ENCODE results near the gene C1orf159. TPM values are rescaled to one million over a fixed set of nuclear protein-coding genes. Genes with fewer than 3 reads are reported as not detected.

Gene C1orf159
- total and polyA plus RNA-seq, 2 of the 8 experiments (the other 6 are each of a cell fraction or from before 2014, with no cell fraction given) = 10.0 to 10.9 TPM

GRCh38 chr1:1048765-1049164, 67.1 kb downstream of the C1orf159 start:
- Histone ChIP-seq H3K56ac (replicated peaks; ENCODE audit: insufficient read length, low read depth, low read length) (no peak overlapping the region), H3K4me1 (replicated peaks in 1 of 4; ENCODE audit: control insufficient read depth in 3 of 4, insufficient read depth in 4 of 4, low read length in 3 of 4) (no peaks in the 10 kb centered on the region), H3K79me2 (ENCODE audit: control insufficient read depth in 1 of 2, insufficient read depth in 2 of 2, low read length in 2 of 2) (no peaks in the 10 kb centered on the region), H2AFZ (ENCODE audit: low read length) (no peak overlapping the region), H3K4me2 (ENCODE audit: insufficient read depth in 1 of 2, low read depth in 2 of 2, low read length in 2 of 2) (no peak overlapping the region), H3K27me3 (replicated peaks in 1 of 4; ENCODE audit: control insufficient read depth in 3 of 4, extremely low read depth in 1 of 4, insufficient read depth in 3 of 4, low read length in 3 of 4) (no peaks in the 10 kb centered on the region), H4K20me1 (replicated peaks in 1 of 2; ENCODE audit: control insufficient read depth in 1 of 2, insufficient read depth in 2 of 2, low read length in 2 of 2) (peaks cover 2 to 17% of the 10 kb centered on the region in 2 experiments), H3K36me3 (ENCODE audit: control insufficient read depth in 2 of 4, insufficient read depth in 4 of 4, low read length in 3 of 4) (peaks cover 8 to 83% (median 44%) of the 10 kb centered on the region in 4 experiments), H3K23me2 (ENCODE audit: low read depth, low read length) (no peaks in the 10 kb centered on the region), H4K8ac (ENCODE audit: extremely low read depth, insufficient read depth, low read length) (no peak overlapping the region), H3K79me1 (ENCODE audit: low read depth, low read length) (peaks cover 7% of the 10 kb centered on the region), H4K5ac (ENCODE audit: insufficient read length, low read depth, low read length) (no peak overlapping the region), H2AK5ac (ENCODE audit: low read depth, low read length) (no peak overlapping the region), H3K4ac (replicated peaks; ENCODE audit: insufficient read length, low read depth, low read length) (no peak overlapping the region), H3K23ac (ENCODE audit: insufficient read length) (no peak overlapping the region), H2BK15ac (ENCODE audit: low read length) (no peak overlapping the region), H2BK20ac (ENCODE audit: low read length) (no peak overlapping the region), H2BK120ac (replicated peaks; ENCODE audit: low read depth, low read length) (no peak overlapping the region), H3K18ac (ENCODE audit: extremely low read depth, low read length) (no peak overlapping the region), H4K91ac (replicated peaks; ENCODE audit: insufficient read length, low read length) (no peak overlapping the region), H3K27ac (ENCODE audit: low read depth, low read length) (no peak overlapping the region), H3K9me3 (ENCODE audit: insufficient read depth in 2 of 2, low read depth in 1 of 2, low read length in 1 of 2) (no peaks in the 10 kb centered on the region), H3K9ac (replicated peaks in 1 of 4; ENCODE audit: extremely low read depth in 1 of 4, low read depth in 3 of 4, low read length in 3 of 4) (no peak overlapping the region), H3K14ac (ENCODE audit: insufficient read length) (no peak overlapping the region), H3K4me3 (ENCODE audit: extremely low read depth in 1 of 4, insufficient read depth in 2 of 4, low read depth in 3 of 4, low read length in 4 of 4) (no peak overlapping the region), H2BK5ac (ENCODE audit: low read depth, low read length) (no peak overlapping the region), H2BK12ac (ENCODE audit: low read depth, low read length) (no peak overlapping the region)
- ChIA-PET POLR2A (ENCODE audit: partially characterized antibody) (interaction anchor here (1.1 to 1.7 kb wide), 2 partner anchors 11 to 17 kb away, joined by 4 to 5 read pairs; no protein-coding TSS in a partner anchor), CTCF (ENCODE audit: partially characterized antibody) (interaction anchor here (0.9 to 2.4 kb wide), 2 partner anchors 9 to 15 kb away, joined by 4 to 6 read pairs; no protein-coding TSS in a partner anchor)
- DNase-seq (ENCODE audit: low read depth in 1 of 2, low spot score in 2 of 2) (no peak), FAIRE-seq (no peak)
- 89% methylated on average over 9 of the region's 28 CpGs; no CpG with 5 or more reads in 1 of the 2 experiments for WGBS, 2 experiments (ENCODE audit: extremely low coverage in 1 of 2, insufficient coverage in 1 of 2, insufficient read length in 1 of 2, insufficient replicate concordance in 2 of 2, low coverage in 1 of 2, low lambda C conversion rate in 2 of 2, missing lambda C conversion rate in 1 of 2)
- TF ChIP-seq USF2 (IDR thresholded peaks at IDR 0.05; ENCODE audit: low read length) (no peak), CHD1 (IDR thresholded peaks at IDR 0.05; ENCODE audit: low read depth, low read length) (no peak), ATF3 (IDR thresholded peaks at IDR 0.05; ENCODE audit: insufficient read depth, low read depth, low read length) (no peak), KDM5A (IDR thresholded peaks at IDR 0.05; ENCODE audit: low read length) (no peak), CBX5 (IDR thresholded peaks at IDR 0.05; ENCODE audit: low read depth, low read length) (no peak), CHD2 (IDR thresholded peaks at IDR 0.05; ENCODE audit: low read length) (no peak), POLR2AphosphoS5 (IDR thresholded peaks at IDR 0.05; ENCODE audit: low read depth, low read length) (no peak), RBBP5 (IDR thresholded peaks at IDR 0.05; ENCODE audit: borderline replicate concordance, low read depth, low read length) (no peak), RNF2 (IDR thresholded peaks at IDR 0.05; ENCODE audit: borderline replicate concordance, low read depth, low read length, missing control alignments, poor library complexity, severe bottlenecking) (no peak), TAF7 (optimal IDR thresholded peaks at IDR 0.05; ENCODE audit: borderline replicate concordance, low read depth, low read length) (no peak), CTBP2 (IDR thresholded peaks at IDR 0.05; ENCODE audit: borderline replicate concordance, insufficient read depth, insufficient read length, low read length) (no peak), POU5F1 (IDR thresholded peaks at IDR 0.05; ENCODE audit: low read depth, low read length) (no peak)

Data from H1 (cell line).